Naive thymus-derived CD4-positive, alpha-beta T cell (primary cell): ENCODE results near the gene FHIT. TPM values are rescaled to one million over a fixed set of nuclear protein-coding genes. Genes with fewer than 3 reads are reported as not detected.

Experiments
- ATAC-seq: fragments of 150-1000 bp; cut with Tn5 transposase; 2 replicates; pipeline ENCODE4 v1.10.0; 2021; ENCODE audit warnings: mild to moderate bottlenecking, moderate library complexity
- CTCF ChIA-PET: fragments of 350-600 bp; sonication (Branson Sonifier 250); formaldehyde crosslinking; loops from one replicate; lab custom pipeline; 2021; ENCODE audit warnings: antibody characterized with exemption; lab: Charles Lee
- POLR2A ChIA-PET: fragments of 350-600 bp; sonication (Branson Sonifier 250); formaldehyde crosslinking; loops from one replicate; lab custom pipeline; 2021; ENCODE audit warnings: antibody characterized with exemption, inconsistent platforms; lab: Charles Lee
- DNase-seq, 9 donors: peaks; one replicate each; pipeline versions ENCODE4 v3.0.0 to v3.0.0-alpha.2; 2020 to 2022; ENCODE audit warnings: mixed read lengths in 1 of 9
- H3K27ac ChIP-seq: one replicate; pipeline ENCODE4 v1.7.0; 2013; ENCODE audit warnings: mild to moderate bottlenecking, low read depth, low read length, moderate library complexity
- H3K27me3 ChIP-seq, 2 donors: one replicate each; pipeline ENCODE4 v1.7.0; 2013; ENCODE audit warnings: low read length in 2 of 2, mild to moderate bottlenecking in 2 of 2, moderate library complexity in 2 of 2; ENCODE audit not compliant: control insufficient read depth in 2 of 2, insufficient read depth in 2 of 2
- H3K36me3 ChIP-seq, 3 experiments: 1 replicate in 2 of 3; 2 replicates in 1 of 3; pipeline ENCODE4 v1.7.0; 2013; ENCODE audit warnings: low read length in 3 of 3, mild to moderate bottlenecking in 3 of 3, moderate library complexity in 1 of 3; ENCODE audit not compliant: insufficient read depth in 3 of 3, control insufficient read depth in 2 of 3
- H3K4me1 ChIP-seq, 2 donors: one replicate each; pipeline ENCODE4 v1.7.0; 2013; ENCODE audit warnings: low read length in 2 of 2, mild to moderate bottlenecking in 2 of 2, moderate library complexity in 1 of 2; ENCODE audit not compliant: control insufficient read depth in 2 of 2, insufficient read depth in 2 of 2
- H3K4me3 ChIP-seq: 2 replicates; pipeline ENCODE4 v1.7.0; 2013; ENCODE audit warnings: mild to moderate bottlenecking, low read length
- H3K9me3 ChIP-seq, 3 experiments: 1 replicate in 2 of 3; 2 replicates in 1 of 3; pipeline ENCODE4 v1.7.0; 2013; ENCODE audit warnings: low read length in 3 of 3; ENCODE audit not compliant: control insufficient read depth in 2 of 3
- H3K27ac Mint-ChIP-seq, 9 donors: one replicate each; pipeline ENCODE4 v1.8.0; 2020 to 2022; ENCODE audit warnings: mixed read lengths in 9 of 9, mild to moderate bottlenecking in 8 of 9, moderate library complexity in 5 of 9, inconsistent platforms in 2 of 9
- H3K27me3 Mint-ChIP-seq, 5 donors: one replicate each; pipeline ENCODE4 v1.8.0; 2021 to 2022; ENCODE audit warnings: mixed read lengths in 5 of 5, mild to moderate bottlenecking in 1 of 5
- H3K36me3 Mint-ChIP-seq, 5 donors: one replicate each; pipeline ENCODE4 v1.8.0; 2020 to 2022; ENCODE audit warnings: mixed read lengths in 5 of 5, mild to moderate bottlenecking in 3 of 5, inconsistent platforms in 1 of 5
- H3K4me1 Mint-ChIP-seq, 7 donors: one replicate each; pipeline ENCODE4 v1.8.0; 2020 to 2022; ENCODE audit warnings: mixed read lengths in 7 of 7, mild to moderate bottlenecking in 3 of 7, inconsistent platforms in 1 of 7
- H3K4me3 Mint-ChIP-seq, 10 donors: one replicate each; pipeline ENCODE4 v1.8.0; 2020 to 2022; ENCODE audit warnings: mild to moderate bottlenecking in 10 of 10, mixed read lengths in 10 of 10, moderate library complexity in 6 of 10, inconsistent platforms in 2 of 10
- H3K9me3 Mint-ChIP-seq, 11 donors: one replicate each; pipeline ENCODE4 v1.8.0; 2020 to 2022; ENCODE audit warnings: mixed read lengths in 11 of 11, mild to moderate bottlenecking in 4 of 11, inconsistent platforms in 1 of 11, moderate library complexity in 1 of 11
- intact Hi-C, 2 donors: fragments of 100-400 bp; cut with micrococcal nuclease; formaldehyde crosslinking; loops; one replicate each; pipeline ENCODE4 v1.15.1; 2023
- polyA plus RNA-seq, 2 donors: library from polyadenylated mRNA; unstranded; fragments of 300-500 nt; fragmentation: Illumina TruSeq; gene quantifications; one replicate each; pipeline ENCODE4 v1.2.3, GENCODE V29; 2021
- total RNA-seq, 6 experiments: library from RNA in 5 of 6; stranded (reverse) in 5 of 6; gene quantifications; 1 replicate in 5 of 6; 2 replicates in 1 of 6; pipeline ENCODE4 v1.2.3 and lab custom pipeline; 2021 to 2026

Gene FHIT
- total and polyA plus RNA-seq, 7 experiments from 2014 or later = 51.2 to 230 (median 152) TPM

DNA sequence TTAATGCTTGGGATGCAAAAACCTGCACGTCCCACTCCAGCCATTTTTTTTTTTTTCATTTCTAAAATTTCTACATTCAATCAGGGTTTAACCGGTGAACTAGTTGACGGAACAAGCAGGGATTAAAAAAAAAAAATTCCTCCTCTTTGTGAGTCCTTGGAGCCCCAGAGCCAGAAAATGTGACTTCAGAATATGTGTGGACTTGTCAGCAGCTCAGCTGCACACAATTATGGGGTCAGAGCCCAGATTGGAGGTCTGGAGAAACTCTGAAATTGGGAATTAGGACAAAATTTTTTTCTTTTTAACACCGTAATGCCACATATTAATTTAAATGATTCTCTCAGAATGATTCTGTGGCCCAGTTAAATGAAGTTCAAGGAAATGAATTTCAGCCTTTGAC, 1280.5 kb downstream of the FHIT start:
- Histone ChIP-seq H3K27ac (no peak overlapping the region), H3K36me3 (peaks cover 0 to 23% (median 0%) of the 10 kb centered on the region in 3 experiments), H3K9me3 (no peaks in the 10 kb centered on the region), H3K4me1 (peaks cover 0 to 4% of the 10 kb centered on the region in 2 donors), H3K27me3 (no peaks in the 10 kb centered on the region), H3K4me3 (no peak overlapping the region)
- Mint-ChIP-seq H3K9me3 (peaks cover 0 to 21% (median 0%) of the 10 kb centered on the region in 11 donors), H3K36me3 (peaks cover 15 to 79% (median 72%) of the 10 kb centered on the region in 5 donors), H3K4me3 (peak overlapping the region in 1 of 10 donors; percentile 27), H3K4me1 (peaks cover 0 to 96% (median 74%) of the 10 kb centered on the region in 7 donors), H3K27ac (peak overlapping the region in 1 of 9 donors; percentile 36), H3K27me3 (no peaks in the 10 kb centered on the region)
- intact Hi-C loops = no loop called here
- ChIA-PET CTCF (interaction anchor here (1.2 kb wide), 1 partner anchor 120 kb away, joined by 3 read pairs; no protein-coding TSS in a partner anchor), POLR2A (interaction anchor here (0.7 to 1.0 kb wide), 3 partner anchors 9 to 23 kb away, joined by 3 to 4 read pairs (median 3); no protein-coding TSS in a partner anchor)
- no peak for DNase-seq
- no peak for ATAC-seq

DNA sequence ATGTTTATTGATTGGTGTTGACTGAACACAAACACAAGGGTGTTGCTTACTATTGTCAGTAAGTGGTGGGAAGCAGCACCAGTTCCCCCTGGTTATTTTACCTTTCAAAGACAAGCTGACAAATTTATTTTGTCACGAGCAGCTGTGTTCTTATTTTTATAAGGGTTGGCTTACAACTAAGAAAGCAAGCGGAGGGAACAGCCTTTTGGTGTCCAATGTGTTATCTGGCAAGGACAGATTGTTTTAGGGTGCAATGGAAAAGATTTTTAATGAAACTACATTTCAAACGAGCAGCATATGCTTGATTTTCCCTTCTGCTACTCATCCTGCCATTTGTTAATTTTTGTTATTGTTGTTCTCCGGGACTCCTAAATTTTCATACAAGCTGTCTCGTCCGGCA, 1280.9 kb downstream of the FHIT start:
- Mint-ChIP-seq H3K36me3 (peaks cover 15 to 79% (median 69%) of the 10 kb centered on the region in 5 donors), H3K4me1 (peaks cover 0 to 96% (median 74%) of the 10 kb centered on the region in 7 donors), H3K27me3 (no peaks in the 10 kb centered on the region), H3K27ac (peak overlapping the region in 3 of 9 donors; percentile 4 to 36 (median 25)), H3K9me3 (peaks cover 0 to 21% (median 0%) of the 10 kb centered on the region in 11 donors), H3K4me3 (no peak overlapping the region)
- Histone ChIP-seq H3K36me3 (peaks cover 0 to 23% (median 0%) of the 10 kb centered on the region in 3 experiments), H3K4me1 (peaks cover 0 to 4% of the 10 kb centered on the region in 2 donors), H3K9me3 (no peaks in the 10 kb centered on the region), H3K4me3 (no peak overlapping the region), H3K27ac (no peak overlapping the region), H3K27me3 (no peaks in the 10 kb centered on the region)
- POLR2A ChIA-PET = interaction anchor here (0.9 to 1.0 kb wide), 2 partner anchors 9 to 23 kb away, joined by 3 to 4 read pairs; no protein-coding TSS in a partner anchor
- no peak for DNase-seq
- no peak for ATAC-seq
- intact Hi-C loops = no loop called here
- CTCF ChIA-PET = no interaction called here

DNA sequence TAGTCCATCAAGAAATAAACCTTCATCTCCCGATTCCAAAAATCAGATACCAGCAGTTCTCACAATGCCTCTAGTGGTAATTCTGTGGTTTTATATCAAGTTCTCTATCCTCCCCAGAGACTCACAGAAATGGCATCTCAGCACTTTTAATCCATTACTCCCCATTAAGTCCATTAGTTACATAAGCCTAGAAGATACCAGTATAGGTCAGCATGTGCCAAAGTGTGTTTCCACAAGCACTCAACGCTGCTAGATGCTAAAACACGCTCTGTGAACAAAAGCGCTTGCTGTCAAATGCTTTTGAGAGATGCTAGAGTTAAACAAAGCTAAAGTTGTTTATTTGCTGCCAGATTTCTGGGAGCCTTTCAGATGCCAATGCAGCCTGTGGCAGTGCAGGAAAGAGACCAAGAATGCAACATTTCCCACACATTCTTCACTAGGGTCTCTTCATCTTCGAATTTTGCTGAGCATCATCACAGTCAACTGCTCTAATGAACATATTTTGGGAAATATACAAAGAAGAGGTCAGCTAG, 1282.7 kb downstream of the FHIT start:
- H3K9me3 ChIP-seq = no peaks in the 10 kb centered on the region
- H3K4me3 Mint-ChIP-seq = peak overlapping the region in 2 of 10 donors; percentile 6 to 7
- H3K36me3 ChIP-seq = peaks cover 0 to 17% (median 0%) of the 10 kb centered on the region in 3 experiments
- H3K4me1 ChIP-seq = peaks cover 0 to 4% of the 10 kb centered on the region in 2 donors
- CTCF ChIA-PET = no interaction called here
- H3K27ac ChIP-seq = no peak overlapping the region
- H3K9me3 Mint-ChIP-seq = peaks cover 0 to 11% (median 0%) of the 10 kb centered on the region in 11 donors
- POLR2A ChIA-PET = interaction anchor here (0.7 to 1.3 kb wide), 2 partner anchors 9 to 20 kb away, joined by 3 read pairs; no protein-coding TSS in a partner anchor
- H3K27me3 Mint-ChIP-seq = no peaks in the 10 kb centered on the region
- H3K36me3 Mint-ChIP-seq = peaks cover 12 to 75% (median 57%) of the 10 kb centered on the region in 5 donors
- DNase-seq (no peak), ATAC-seq (no peak)
- H3K4me1 Mint-ChIP-seq = peaks cover 0 to 90% (median 58%) of the 10 kb centered on the region in 7 donors
- no peaks in the 10 kb centered on the region for H3K27me3 ChIP-seq
- H3K4me3 ChIP-seq = no peak overlapping the region
- intact Hi-C loops = no loop called here
- H3K27ac Mint-ChIP-seq = peak overlapping the region in 5 of 9 donors; percentile 2 to 37 (median 31)

DNA sequence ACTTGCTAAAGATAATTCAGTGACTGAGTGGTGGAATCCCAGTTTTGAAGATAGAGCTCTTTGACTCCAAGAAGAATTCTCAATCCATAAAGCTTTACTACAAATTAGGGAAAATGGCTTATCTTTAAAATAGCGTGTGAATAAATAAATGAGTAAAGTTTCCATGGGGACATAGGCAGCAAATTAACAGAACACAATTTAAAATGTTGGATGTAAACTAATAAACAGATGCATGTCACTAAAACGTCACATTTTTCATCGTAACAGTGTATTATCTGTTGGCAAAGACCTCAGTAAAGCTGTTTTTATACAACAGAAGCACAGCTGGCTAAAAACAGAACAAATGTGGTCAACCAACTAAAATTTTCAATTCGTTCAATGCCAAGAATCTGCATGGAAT, 1287.6 kb downstream of the FHIT start:
- POLR2A ChIA-PET = interaction anchor here (0.7 to 0.8 kb wide), 2 partner anchors 87 to 810 kb away, joined by 3 read pairs; no protein-coding TSS in a partner anchor
- H3K4me3 Mint-ChIP-seq = no peak overlapping the region
- intact Hi-C loops = no loop called here

DNA sequence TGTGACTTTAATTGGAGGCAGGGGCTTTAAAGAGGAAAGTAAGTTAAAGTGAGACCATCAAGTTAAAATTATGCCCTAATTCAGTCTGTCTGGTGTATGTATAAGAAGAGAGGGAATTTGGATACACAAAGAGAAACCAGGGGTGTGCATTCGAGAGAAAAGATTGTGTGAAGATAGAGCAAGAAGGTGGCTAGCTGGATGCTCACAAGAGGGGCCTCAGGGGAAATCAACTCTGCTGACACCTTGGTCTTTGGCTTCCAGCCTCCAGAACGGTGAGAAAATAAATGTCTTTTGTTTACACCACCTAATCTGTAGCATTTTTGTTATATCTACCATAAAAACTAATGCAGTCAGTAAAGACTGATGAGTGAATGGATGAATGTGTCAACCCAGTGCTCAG, 1294.1 kb downstream of the FHIT start:
- Histone ChIP-seq H3K36me3 (peaks cover 0 to 12% (median 0%) of the 10 kb centered on the region in 3 experiments), H3K4me3 (no peak overlapping the region), H3K27ac (no peak overlapping the region), H3K9me3 (no peaks in the 10 kb centered on the region), H3K4me1 (peaks cover 6 to 11% of the 10 kb centered on the region in 2 donors), H3K27me3 (no peaks in the 10 kb centered on the region)
- intact Hi-C loops = no loop called here
- Mint-ChIP-seq H3K27me3 (no peaks in the 10 kb centered on the region), H3K4me3 (peak overlapping the region in 3 of 10 donors; percentile 2 to 48 (median 8)), H3K36me3 (peaks cover 32 to 92% (median 90%) of the 10 kb centered on the region in 5 donors), H3K27ac (peak overlapping the region in 8 of 9 donors; percentile 0 to 73 (median 42)), H3K4me1 (peaks cover 14 to 97% (median 85%) of the 10 kb centered on the region in 7 donors), H3K9me3 (peaks cover 0 to 42% (median 7%) of the 10 kb centered on the region in 11 donors)
- ATAC-seq (no peak), DNase-seq (no peak)
- ChIA-PET CTCF (no interaction called here), POLR2A (interaction anchor here (1.0 kb wide), 1 partner anchor 25 kb away, joined by 4 read pairs; no protein-coding TSS in a partner anchor)

More for the DNA sequence above, 1287.6 kb downstream of the FHIT start:
- no peak overlapping the region for H3K27ac Mint-ChIP-seq
- peaks cover 13 to 87% (median 59%) of the 10 kb centered on the region in 7 donors for H3K4me1 Mint-ChIP-seq
- Histone ChIP-seq H3K4me1 (peaks cover 0 to 7% of the 10 kb centered on the region in 2 donors), H3K27me3 (no peaks in the 10 kb centered on the region), H3K9me3 (no peaks in the 10 kb centered on the region), H3K36me3 (no peaks in the 10 kb centered on the region), H3K4me3 (no peak overlapping the region), H3K27ac (no peak overlapping the region)
- peaks cover 2 to 79% (median 55%) of the 10 kb centered on the region in 5 donors for H3K36me3 Mint-ChIP-seq
- ATAC-seq (no peak), DNase-seq (no peak)
- CTCF ChIA-PET = interaction anchor here (0.6 kb wide), 1 partner anchor 30 kb away, joined by 3 read pairs; no protein-coding TSS in a partner anchor
- peaks cover 0 to 18% (median 4%) of the 10 kb centered on the region in 11 donors for H3K9me3 Mint-ChIP-seq
- H3K27me3 Mint-ChIP-seq = no peaks in the 10 kb centered on the region

DNA sequence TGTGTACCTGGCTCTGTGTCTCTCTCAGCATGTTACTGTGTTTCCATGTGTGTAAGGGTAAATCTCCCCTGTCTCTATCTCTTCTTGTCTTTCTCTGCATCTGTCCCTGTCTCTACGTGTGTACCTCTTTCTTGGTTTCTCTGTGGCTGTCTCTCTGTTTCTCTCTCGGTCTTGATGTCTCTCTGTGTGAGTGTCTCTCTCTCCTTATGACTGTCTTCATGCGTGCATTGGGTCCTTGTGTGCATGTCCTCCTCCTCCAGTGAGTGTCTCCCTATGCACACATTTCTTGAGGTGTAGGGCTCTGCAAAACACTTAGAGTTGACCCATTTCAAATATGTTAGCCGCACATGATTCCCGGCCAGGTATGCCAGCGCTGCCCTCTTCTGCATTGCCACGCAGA, 1298.1 kb downstream of the FHIT start:
- peak overlapping the region in 6 of 9 donors; percentile 9 to 88 (median 48) for H3K27ac Mint-ChIP-seq
- H3K4me3 Mint-ChIP-seq = peak overlapping the region in 4 of 10 donors; percentile 8 to 48 (median 33)
- POLR2A ChIA-PET = no interaction called here
- peaks cover 28 to 90% (median 86%) of the 10 kb centered on the region in 5 donors for H3K36me3 Mint-ChIP-seq
- peaks cover 0 to 33% (median 6%) of the 10 kb centered on the region in 11 donors for H3K9me3 Mint-ChIP-seq
- ATAC-seq = no peak
- intact Hi-C loops = no loop called here
- H3K9me3 ChIP-seq = no peaks in the 10 kb centered on the region
- peaks cover 6 to 8% of the 10 kb centered on the region in 2 donors for H3K4me1 ChIP-seq
- no peak overlapping the region for H3K4me3 ChIP-seq
- no peak overlapping the region for H3K27ac ChIP-seq
- no peak for DNase-seq
- CTCF ChIA-PET = no interaction called here
- H3K27me3 ChIP-seq = no peaks in the 10 kb centered on the region
- H3K4me1 Mint-ChIP-seq = peaks cover 5 to 96% (median 73%) of the 10 kb centered on the region in 7 donors
- H3K36me3 ChIP-seq = peaks cover 0 to 13% (median 4%) of the 10 kb centered on the region in 3 experiments
- no peaks in the 10 kb centered on the region for H3K27me3 Mint-ChIP-seq
